SK-N-SH (cell line): ENCODE data around the gene MAU2. TPM values are rescaled to one million over a fixed set of nuclear protein-coding genes. Genes with fewer than 3 reads are reported as not detected.

Experiments used
- CTCF ChIA-PET: fragments of 300-600, 350-600 bp; formaldehyde crosslinking; extraction: SDS; loops from one replicate; lab custom pipeline; 2021; lab: Yijun Ruan, JAX
- POLR2A ChIA-PET: fragments of 350-600 bp; sonication (Branson Sonifier 250); formaldehyde crosslinking; extraction: SDS; loops from one replicate; lab custom pipeline; 2020; ENCODE audit warnings: antibody characterized with exemption, inconsistent platforms; lab: Yijun Ruan, JAX
- DNase-seq: peaks from one replicate; pipeline ENCODE4 v3.0.0; 2012
- H2AFZ ChIP-seq: fragments of 200-600 bp; sonication (generic); 2 replicates; pipeline ENCODE4 v1.8.1; 2016; ENCODE audit warnings: antibody characterized with exemption, mild to moderate bottlenecking, low read depth
- H3F3A ChIP-seq: fragments of 200-600 bp; sonication (generic); replicated peaks from 2 replicates; pipeline ENCODE3; 2016; ENCODE audit warnings: antibody characterized with exemption, mild to moderate bottlenecking; ENCODE audit not compliant: insufficient read depth
- H3K27ac ChIP-seq, 2 experiments: fragments of 200-500 bp in 1 of 2; fragments of 200-600 bp in 1 of 2; sonication (Bioruptor generic) in 1 of 2; sonication (generic), shearing (Covaris generic) in 1 of 2; 2 replicates each; pipeline versions ENCODE4 v1.5.1 to v1.6.1; 2014 to 2016; ENCODE audit warnings: low read depth in 2 of 2, inconsistent platforms in 1 of 2, low read length in 1 of 2, mild to moderate bottlenecking in 1 of 2, mixed read lengths in 1 of 2
- H3K27me3 ChIP-seq: fragments of 200-600 bp; sonication (generic), shearing (Covaris generic); 2 replicates; pipeline ENCODE4 v1.6.1; 2016; ENCODE audit warnings: mixed run types; ENCODE audit not compliant: insufficient read depth
- H3K36me3 ChIP-seq, 2 experiments: fragments of 200-500 bp in 1 of 2; fragments of 200-600 bp in 1 of 2; sonication (Bioruptor generic) in 1 of 2; sonication (generic) in 1 of 2; replicated peaks in 1 of 2; 2 replicates each; pipeline versions ENCODE3 to v1.5.1; 2014 to 2016; ENCODE audit warnings: low read length in 1 of 2, mild to moderate bottlenecking in 1 of 2; ENCODE audit not compliant: insufficient read depth in 2 of 2, control insufficient read depth in 1 of 2
- H3K4me1 ChIP-seq, 2 experiments: fragments of 200-500 bp in 1 of 2; fragments of 200-600 bp in 1 of 2; sonication (Bioruptor generic) in 1 of 2; sonication (generic), shearing (Covaris generic) in 1 of 2; 2 replicates each; pipeline versions ENCODE4 v1.5.1 to v1.6.1; 2014 to 2016; ENCODE audit warnings: low read depth in 1 of 2, low read length in 1 of 2, mixed run types in 1 of 2; ENCODE audit not compliant: insufficient read depth in 2 of 2, control insufficient read depth in 1 of 2
- H3K4me2 ChIP-seq: fragments of 200-600 bp; sonication (generic), shearing (Covaris generic); 2 replicates; pipeline ENCODE4 v1.6.1; 2017; ENCODE audit warnings: mixed run types
- H3K4me3 ChIP-seq, 2 experiments: fragments of 200-500 bp in 1 of 2; fragments of 200-600 bp in 1 of 2; sonication (Bioruptor generic) in 1 of 2; sonication (generic), shearing (Covaris generic) in 1 of 2; 2 replicates each; pipeline versions ENCODE4 v1.5.1 to v1.8.1; 2014 to 2016; ENCODE audit warnings: low read depth in 2 of 2, inconsistent platforms in 1 of 2, low read length in 1 of 2, mild to moderate bottlenecking in 1 of 2, mixed read lengths in 1 of 2, moderate library complexity in 1 of 2
- H3K79me2 ChIP-seq: fragments of 200-600 bp; sonication (generic); 2 replicates; pipeline ENCODE4 v1.8.1; 2017; ENCODE audit warnings: mild to moderate bottlenecking; ENCODE audit not compliant: insufficient read depth
- H3K9ac ChIP-seq: fragments of 200-600 bp; sonication (generic); 2 replicates; pipeline ENCODE4 v1.6.1; 2017; ENCODE audit warnings: mixed run types
- H3K9me2 ChIP-seq: fragments of 200-600 bp; sonication (generic); 2 replicates; pipeline ENCODE4 v1.6.1; 2017; ENCODE audit warnings: mixed run types
- H3K9me3 ChIP-seq: fragments of 200-600 bp; sonication (generic); 2 replicates; pipeline ENCODE4 v1.6.1; 2017; ENCODE audit warnings: mixed run types, mild to moderate bottlenecking, moderate library complexity
- H4K20me1 ChIP-seq: fragments of 200-600 bp; sonication (generic); 2 replicates; pipeline ENCODE4 v1.6.1; 2017; ENCODE audit warnings: mild to moderate bottlenecking, mixed run types; ENCODE audit not compliant: insufficient read depth
- CHD2 ChIP-seq: fragments of 150-350 bp; IDR thresholded peaks from 2 replicates; pipeline ENCODE4 v1.6.1; 2018; ENCODE audit warnings: low read length; ENCODE audit not compliant: partially characterized antibody
- FOXJ3 ChIP-seq: sonication (generic); formaldehyde crosslinking; IDR thresholded peaks from 2 replicates; pipeline ENCODE4 v1.5.1; 2020; ENCODE audit warnings: mild to moderate bottlenecking, missing genetic modification reagents
- MEF2A ChIP-seq: IDR thresholded peaks from 2 replicates; pipeline ENCODE4 v1.4.0; 2012; ENCODE audit warnings: low read depth, borderline replicate concordance
- RXRA ChIP-seq: IDR thresholded peaks from 2 replicates; pipeline ENCODE4 v1.4.0; 2012; ENCODE audit warnings: low read depth, mild to moderate bottlenecking, borderline replicate concordance
- WGBS: methylation state at CpG from one replicate; pipeline ENCODE4 v1.1.6; 2017; ENCODE audit warnings: low lambda C conversion rate; 5-methylcytosine and 5-hydroxymethylcytosine counted together
- polyA plus RNA-seq, 3 experiments: library from polyadenylated mRNA; depleted of rRNA; stranded (reverse); fragments of >200 nt; gene quantifications; 2 replicates each; pipeline ENCODE4 v1.2.3, GENCODE V29; 2012
- TF ChIP-seq, protein P1 (sequence below): fragments of 200-600 bp; sonication (generic); IDR thresholded peaks from 2 replicates; pipeline ENCODE4 v1.6.1; 2017; ENCODE audit warnings: antibody characterized with exemption, mild to moderate bottlenecking, moderate library complexity
- TF ChIP-seq, protein P2 (sequence below): fragments of 150-350 bp; IDR thresholded peaks from 2 replicates; pipeline ENCODE4 v1.6.1; 2016; ENCODE audit warnings: mild to moderate bottlenecking, low read depth, low read length

Gene MAU2
- polyA plus RNA-seq, 1 of the 3 experiments (the other 2 are of a cell fraction), result 17.6 TPM

DNA sequence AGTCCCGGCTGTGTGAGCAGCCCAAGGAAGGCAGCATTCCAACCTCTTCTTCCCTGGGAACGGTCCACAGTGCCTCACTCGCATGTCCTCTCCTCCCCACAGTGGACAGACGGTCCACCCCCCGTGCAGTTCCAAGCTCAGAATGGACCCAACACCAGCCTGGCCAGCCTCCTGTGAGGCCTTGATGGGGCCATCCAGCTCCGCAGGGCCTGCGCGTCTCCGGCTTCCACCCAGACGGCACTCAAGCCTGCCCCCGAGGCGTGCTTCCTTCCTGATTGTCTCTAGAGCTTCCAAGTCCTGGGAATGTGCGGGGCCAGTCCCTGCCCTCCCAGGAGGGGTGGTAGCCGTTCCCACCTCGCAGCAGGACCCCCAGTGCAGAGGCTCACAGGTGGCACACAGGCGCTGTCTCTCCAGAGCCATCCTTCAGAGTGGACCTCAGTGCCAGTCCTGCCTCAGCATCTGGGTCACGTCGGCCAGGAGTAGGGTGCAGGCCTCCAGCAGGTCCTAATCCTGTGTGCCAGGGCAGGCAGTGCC is 35.0 kb downstream of the MAU2 start:
- Histone ChIP-seq H3K79me2 (no peaks in the 10 kb centered on the region), H4K20me1 (no peaks in the 10 kb centered on the region), H3K9me2 (no peaks in the 10 kb centered on the region), H3K36me3 (peaks cover 16 to 50% of the 10 kb centered on the region in 2 experiments), H3K4me2 (no peak overlapping the region), H3F3A (peaks cover 5% of the 10 kb centered on the region), H3K27me3 (no peaks in the 10 kb centered on the region), H3K9ac (no peak overlapping the region), H3K4me3 (no peak overlapping the region), H2AFZ (no peak overlapping the region), H3K9me3 (no peaks in the 10 kb centered on the region), H3K27ac (no peak overlapping the region), H3K4me1 (no peaks in the 10 kb centered on the region)
- CTCF ChIA-PET, result interaction anchor here (2.1 to 5.0 kb wide), 3 partner anchors 13 to 135 kb away, joined by 8 to 39 read pairs (median 25); no protein-coding TSS in a partner anchor
- POLR2A ChIA-PET, result no interaction called here
- TF ChIP-seq CHD2, result no peak
- no peak for DNase-seq
- WGBS, result 92% methylated on average over 11 of the region's 18 CpGs

DNA sequence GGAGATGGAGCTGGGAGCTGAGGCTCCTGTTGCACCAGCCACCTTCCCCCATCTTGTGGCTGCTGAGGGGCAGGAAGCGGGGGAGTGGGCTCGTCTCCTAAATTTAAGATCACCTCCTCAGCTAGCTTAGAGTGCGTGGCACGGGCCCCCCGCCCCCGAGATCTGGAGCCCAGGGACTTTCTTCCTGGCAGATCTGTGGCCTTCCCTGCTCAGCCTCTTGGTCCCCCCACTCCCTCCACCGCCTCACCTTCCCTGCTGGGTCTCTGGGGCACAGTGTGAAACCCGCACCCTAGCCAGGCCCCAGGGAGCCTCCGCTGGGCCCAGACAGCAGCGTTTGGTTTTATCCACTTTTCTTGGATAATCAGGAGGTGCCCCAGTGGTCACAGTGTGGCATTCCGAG is 35.9 kb downstream of the MAU2 start:
- no peaks in the 10 kb centered on the region for H3K27me3 ChIP-seq
- no peak for DNase-seq
- H3K36me3 ChIP-seq, result peaks cover 11 to 50% of the 10 kb centered on the region in 2 experiments
- CTCF ChIA-PET, result interaction anchor here (2.1 to 3.4 kb wide), 2 partner anchors 13 to 134 kb away, joined by 8 to 25 read pairs; no protein-coding TSS in a partner anchor
- no peaks in the 10 kb centered on the region for H3K79me2 ChIP-seq
- TF ChIP-seq RXRA (no peak), FOXJ3 (CRISPR knock-in tag) (no peak), MEF2A (no peak)
- TF ChIP-seq, protein P1, sequence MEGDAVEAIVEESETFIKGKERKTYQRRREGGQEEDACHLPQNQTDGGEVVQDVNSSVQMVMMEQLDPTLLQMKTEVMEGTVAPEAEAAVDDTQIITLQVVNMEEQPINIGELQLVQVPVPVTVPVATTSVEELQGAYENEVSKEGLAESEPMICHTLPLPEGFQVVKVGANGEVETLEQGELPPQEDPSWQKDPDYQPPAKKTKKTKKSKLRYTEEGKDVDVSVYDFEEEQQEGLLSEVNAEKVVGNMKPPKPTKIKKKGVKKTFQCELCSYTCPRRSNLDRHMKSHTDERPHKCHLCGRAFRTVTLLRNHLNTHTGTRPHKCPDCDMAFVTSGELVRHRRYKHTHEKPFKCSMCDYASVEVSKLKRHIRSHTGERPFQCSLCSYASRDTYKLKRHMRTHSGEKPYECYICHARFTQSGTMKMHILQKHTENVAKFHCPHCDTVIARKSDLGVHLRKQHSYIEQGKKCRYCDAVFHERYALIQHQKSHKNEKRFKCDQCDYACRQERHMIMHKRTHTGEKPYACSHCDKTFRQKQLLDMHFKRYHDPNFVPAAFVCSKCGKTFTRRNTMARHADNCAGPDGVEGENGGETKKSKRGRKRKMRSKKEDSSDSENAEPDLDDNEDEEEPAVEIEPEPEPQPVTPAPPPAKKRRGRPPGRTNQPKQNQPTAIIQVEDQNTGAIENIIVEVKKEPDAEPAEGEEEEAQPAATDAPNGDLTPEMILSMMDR, result no peak
- TF ChIP-seq, protein P2, sequence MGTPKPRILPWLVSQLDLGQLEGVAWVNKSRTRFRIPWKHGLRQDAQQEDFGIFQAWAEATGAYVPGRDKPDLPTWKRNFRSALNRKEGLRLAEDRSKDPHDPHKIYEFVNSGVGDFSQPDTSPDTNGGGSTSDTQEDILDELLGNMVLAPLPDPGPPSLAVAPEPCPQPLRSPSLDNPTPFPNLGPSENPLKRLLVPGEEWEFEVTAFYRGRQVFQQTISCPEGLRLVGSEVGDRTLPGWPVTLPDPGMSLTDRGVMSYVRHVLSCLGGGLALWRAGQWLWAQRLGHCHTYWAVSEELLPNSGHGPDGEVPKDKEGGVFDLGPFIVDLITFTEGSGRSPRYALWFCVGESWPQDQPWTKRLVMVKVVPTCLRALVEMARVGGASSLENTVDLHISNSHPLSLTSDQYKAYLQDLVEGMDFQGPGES, result no peak
- peaks cover 8% of the 10 kb centered on the region for H3F3A ChIP-seq
- no peak overlapping the region for H2AFZ ChIP-seq
- no peaks in the 10 kb centered on the region for H3K4me1 ChIP-seq
- POLR2A ChIA-PET, result no interaction called here
- no peaks in the 10 kb centered on the region for H3K9me2 ChIP-seq
- no peak overlapping the region for H3K9ac ChIP-seq
- H3K27ac ChIP-seq, result no peak overlapping the region
- no peaks in the 10 kb centered on the region for H3K9me3 ChIP-seq
- H3K4me2 ChIP-seq, result no peak overlapping the region
- no peaks in the 10 kb centered on the region for H4K20me1 ChIP-seq
- H3K4me3 ChIP-seq, result no peak overlapping the region
- 87% methylated on average over 2 of the region's 11 CpGs for WGBS
